Activated CD8-positive, alpha-beta T cell treated with anti-CD3 and anti-CD28 coated beads for 36 hours (primary cell): ENCODE measurements around the gene APRT. TPM values are rescaled to one million over a fixed set of nuclear protein-coding genes. Genes with fewer than 3 reads are reported as not detected.

Experiments
- ATAC-seq: fragments of 200-7000 bp; cut with Tn5 transposase; one replicate; pipeline ENCODE4 v1.10.0; 2021; ENCODE audit warnings: mild to moderate bottlenecking, moderate library complexity
- CTCF ChIA-PET: fragments of 350-600 bp; sonication (Branson Sonifier 250); formaldehyde crosslinking; loops from one replicate; lab custom pipeline; 2021; ENCODE audit warnings: antibody characterized with exemption; lab: Charles Lee
- POLR2A ChIA-PET: fragments of 350-600 bp; sonication (Branson Sonifier 250); formaldehyde crosslinking; loops from one replicate; lab custom pipeline; 2021; ENCODE audit warnings: antibody characterized with exemption; lab: Charles Lee
- DNase-seq: peaks from one replicate; pipeline ENCODE4 v3.0.0-alpha.2; 2020
- H3K27ac Mint-ChIP-seq: one replicate; pipeline ENCODE4 v1.8.0; 2021; ENCODE audit warnings: mild to moderate bottlenecking, mixed read lengths
- H3K27me3 Mint-ChIP-seq: one replicate; pipeline ENCODE4 v1.8.0; 2021; ENCODE audit warnings: mixed read lengths
- H3K36me3 Mint-ChIP-seq: one replicate; pipeline ENCODE4 v1.8.0; 2021; ENCODE audit warnings: low read depth, mixed read lengths
- H3K4me1 Mint-ChIP-seq: one replicate; pipeline ENCODE4 v1.8.0; 2021; ENCODE audit warnings: low read depth, mixed read lengths
- H3K4me3 Mint-ChIP-seq: one replicate; pipeline ENCODE4 v1.8.0; 2021; ENCODE audit warnings: mild to moderate bottlenecking, moderate library complexity, mixed read lengths
- H3K9me3 Mint-ChIP-seq: one replicate; pipeline ENCODE4 v1.8.0; 2021; ENCODE audit warnings: mixed read lengths
- intact Hi-C: fragments of 100-400 bp; cut with micrococcal nuclease; formaldehyde crosslinking; loops from one replicate; pipeline ENCODE4 v1.10.0; 2022
- total RNA-seq, 2 experiments: library from RNA; stranded (reverse); gene quantifications; one replicate each; pipeline ENCODE4 v1.2.3, GENCODE V29; 2021
- TF ChIP-seq, protein P1 (sequence below): fragments of 200-600 bp; IDR thresholded peaks from one replicate; pipeline ENCODE4 v1.8.0; 2022; ENCODE audit warnings: antibody characterized with exemption, mild to moderate bottlenecking

The APRT gene, protein sequence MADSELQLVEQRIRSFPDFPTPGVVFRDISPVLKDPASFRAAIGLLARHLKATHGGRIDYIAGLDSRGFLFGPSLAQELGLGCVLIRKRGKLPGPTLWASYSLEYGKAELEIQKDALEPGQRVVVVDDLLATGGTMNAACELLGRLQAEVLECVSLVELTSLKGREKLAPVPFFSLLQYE
- 100 to 1,000 TPM; 236 to 240 TPM for total RNA-seq

GRCh38 chr16:88811769-88812512, at the start of gene APRT:
APRT (minus strand) TSS chr16:88811928; CDS start chr16:88811899, 29 bp downstream.
- Mint-ChIP-seq H3K4me3 (peak within 1 kb of the TSS; percentile 91), H3K9me3 (no peaks in the 10 kb centered on the region), H3K27ac (peak within 1 kb of the TSS; percentile 98), H3K27me3 (no peaks in the 10 kb centered on the region), H3K4me1 (peaks cover 14% of the 10 kb centered on the region), H3K36me3 (peaks cover 37% of the 10 kb centered on the region)
- TF ChIP-seq, protein P1, sequence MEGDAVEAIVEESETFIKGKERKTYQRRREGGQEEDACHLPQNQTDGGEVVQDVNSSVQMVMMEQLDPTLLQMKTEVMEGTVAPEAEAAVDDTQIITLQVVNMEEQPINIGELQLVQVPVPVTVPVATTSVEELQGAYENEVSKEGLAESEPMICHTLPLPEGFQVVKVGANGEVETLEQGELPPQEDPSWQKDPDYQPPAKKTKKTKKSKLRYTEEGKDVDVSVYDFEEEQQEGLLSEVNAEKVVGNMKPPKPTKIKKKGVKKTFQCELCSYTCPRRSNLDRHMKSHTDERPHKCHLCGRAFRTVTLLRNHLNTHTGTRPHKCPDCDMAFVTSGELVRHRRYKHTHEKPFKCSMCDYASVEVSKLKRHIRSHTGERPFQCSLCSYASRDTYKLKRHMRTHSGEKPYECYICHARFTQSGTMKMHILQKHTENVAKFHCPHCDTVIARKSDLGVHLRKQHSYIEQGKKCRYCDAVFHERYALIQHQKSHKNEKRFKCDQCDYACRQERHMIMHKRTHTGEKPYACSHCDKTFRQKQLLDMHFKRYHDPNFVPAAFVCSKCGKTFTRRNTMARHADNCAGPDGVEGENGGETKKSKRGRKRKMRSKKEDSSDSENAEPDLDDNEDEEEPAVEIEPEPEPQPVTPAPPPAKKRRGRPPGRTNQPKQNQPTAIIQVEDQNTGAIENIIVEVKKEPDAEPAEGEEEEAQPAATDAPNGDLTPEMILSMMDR, result no peak
- DNase-seq (peak; percentile 95), ATAC-seq (peak; percentile 86)
- intact Hi-C loops, result no loop called here
- ChIA-PET POLR2A (interaction anchor here (0.6 to 7.3 kb wide), 15 partner anchors 8 to 432 kb away, joined by 3 to 81 read pairs (median 3); partner anchors contain the start of genes CDT1, GALNS, PIEZO1 and TRAPPC2L), CTCF (interaction anchor here (0.8 to 6.1 kb wide), 10 partner anchors 12 to 406 kb away, joined by 3 to 66 read pairs (median 4); partner anchors contain the start of genes CDH15, GALNS, TRAPPC2L and ZNF778)

DNA sequence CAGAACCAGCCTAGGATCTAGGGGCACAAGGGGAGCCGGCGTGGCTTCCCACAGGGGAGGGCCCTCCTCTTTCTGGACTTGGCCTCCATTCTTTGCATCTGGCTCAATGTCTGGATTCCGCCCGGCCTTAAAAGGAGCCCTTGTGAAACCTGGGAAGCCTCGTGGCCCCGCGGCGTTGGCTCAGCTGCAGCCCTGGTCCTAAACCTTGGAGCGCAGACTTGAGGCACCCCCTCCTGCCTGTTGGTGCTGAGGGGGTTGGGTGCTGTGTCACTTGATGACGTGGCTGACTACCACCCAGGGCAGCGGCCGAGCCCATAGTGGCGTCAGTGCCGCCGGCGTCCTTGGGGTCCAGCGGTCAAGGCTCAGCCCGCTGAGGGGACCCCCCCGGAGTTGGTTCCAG, 49.6 kb upstream of the APRT start:
- CTCF ChIA-PET, result no interaction called here
- peaks cover 12% of the 10 kb centered on the region for H3K36me3 Mint-ChIP-seq
- H3K27ac Mint-ChIP-seq, result no peak overlapping the region
- no peak for DNase-seq
- intact Hi-C loops, result no loop called here
- no peak for ATAC-seq
- no peak overlapping the region for H3K4me3 Mint-ChIP-seq
- no peaks in the 10 kb centered on the region for H3K27me3 Mint-ChIP-seq
- POLR2A ChIA-PET, result no interaction called here
- peaks cover 11% of the 10 kb centered on the region for H3K4me1 Mint-ChIP-seq
- H3K9me3 Mint-ChIP-seq, result no peaks in the 10 kb centered on the region
- TF ChIP-seq, protein P1, result no peak

GRCh38 chr16:88859381-88860091, 47.8 kb upstream of the APRT start:
- peaks cover 12% of the 10 kb centered on the region for H3K36me3 Mint-ChIP-seq
- ChIA-PET CTCF (interaction anchor here (1.4 to 1.5 kb wide), 2 partner anchors 13 to 345 kb away, joined by 3 to 5 read pairs; no protein-coding TSS in a partner anchor), POLR2A (no interaction called here)
- H3K4me3 Mint-ChIP-seq, result no peak overlapping the region
- intact Hi-C loops, result no loop called here
- no peak overlapping the region for H3K27ac Mint-ChIP-seq
- H3K9me3 Mint-ChIP-seq, result no peaks in the 10 kb centered on the region
- TF ChIP-seq, protein P1, result no peak
- DNase-seq, result no peak
- ATAC-seq, result no peak
- H3K4me1 Mint-ChIP-seq, result peaks cover 25% of the 10 kb centered on the region
- H3K27me3 Mint-ChIP-seq, result no peaks in the 10 kb centered on the region

- ChIA-PET POLR2A (interaction anchor here (0.7 to 2.2 kb wide), 13 partner anchors 9 to 329 kb away, joined by 3 to 10 read pairs (median 3); partner anchors contain the start of genes CDT1 and MVD), CTCF (interaction anchor here (0.8 to 2.8 kb wide), 24 partner anchors 11 to 358 kb away, joined by 3 to 66 read pairs (median 4); partner anchors contain the start of gene APRT)
- intact Hi-C loops, result no loop called here
- Mint-ChIP-seq H3K4me1 (peaks cover 29% of the 10 kb centered on the region), H3K9me3 (no peaks in the 10 kb centered on the region), H3K27me3 (no peaks in the 10 kb centered on the region), H3K4me3 (peak overlapping the region; percentile 92), H3K27ac (peak overlapping the region; percentile 87), H3K36me3 (peaks cover 12% of the 10 kb centered on the region)
- ATAC-seq (peak; percentile 64), DNase-seq (peak; percentile 87)
- TF ChIP-seq, protein P1, result peak; percentile 73
Observed at GRCh38 chr16:88857728-88858339, 46.1 kb upstream of the APRT start.
